Hematopoietic multipotent progenitor cell (in vitro differentiated cells): ENCODE measurements around the gene BRD9. TPM values are rescaled to one million over a fixed set of nuclear protein-coding genes. Genes with fewer than 3 reads are reported as not detected.

ENCODE experiments used
- DNase-seq, 3 donors: peaks; one replicate each; pipeline ENCODE4 v3.0.0-alpha.2; 2011 to 2015; ENCODE audit warnings: low read depth in 2 of 3, low spot score in 2 of 3
- total RNA-seq: library from RNA; depleted of rRNA; stranded (reverse); fragments of >200 nt; gene quantifications from one replicate; pipeline ENCODE4 v1.2.3, GENCODE V29; 2012

The BRD9 gene
- total RNA-seq, 1 donor = 34.2 TPM

DNA sequence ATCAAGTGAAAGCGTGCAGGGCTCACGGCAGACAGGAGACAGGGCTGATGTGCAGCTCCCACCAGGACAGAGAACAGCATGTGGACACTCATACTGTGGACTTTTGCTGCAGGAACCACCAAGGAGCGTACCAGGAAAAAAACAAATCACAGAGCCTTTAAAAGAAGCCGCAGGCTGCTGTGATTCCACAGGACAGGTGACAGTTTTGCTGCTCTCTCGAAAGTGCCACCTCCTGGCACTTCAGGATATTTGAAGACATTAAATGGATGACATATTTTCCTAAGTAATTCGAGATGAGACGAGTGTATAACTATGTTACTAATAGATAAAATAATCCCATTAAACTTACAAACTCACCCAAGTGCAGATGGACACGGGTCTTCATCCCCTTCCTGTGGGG, 71.1 kb downstream of the BRD9 start:
- DNase-seq = no peak

DNA sequence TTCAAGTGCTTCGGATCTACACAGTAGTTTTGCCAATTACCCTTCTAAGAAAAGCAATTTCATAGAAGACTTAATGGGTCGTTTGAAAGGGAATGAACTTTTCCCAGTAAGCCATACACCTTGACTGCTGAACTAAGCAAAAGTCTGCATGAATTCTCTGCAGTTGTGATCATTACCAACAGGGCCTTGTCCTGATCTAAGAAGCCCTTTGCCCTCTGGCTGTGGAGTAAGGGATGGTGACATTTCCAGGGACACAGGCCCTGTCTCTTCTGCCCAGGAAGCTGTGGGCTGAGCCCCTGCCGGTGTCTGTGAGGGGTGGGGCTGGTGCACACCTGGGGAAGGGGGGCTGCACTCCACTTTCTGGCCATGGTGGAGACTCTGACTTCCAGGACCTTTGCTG, 72.4 kb downstream of the BRD9 start:
- no peak for DNase-seq

DNA sequence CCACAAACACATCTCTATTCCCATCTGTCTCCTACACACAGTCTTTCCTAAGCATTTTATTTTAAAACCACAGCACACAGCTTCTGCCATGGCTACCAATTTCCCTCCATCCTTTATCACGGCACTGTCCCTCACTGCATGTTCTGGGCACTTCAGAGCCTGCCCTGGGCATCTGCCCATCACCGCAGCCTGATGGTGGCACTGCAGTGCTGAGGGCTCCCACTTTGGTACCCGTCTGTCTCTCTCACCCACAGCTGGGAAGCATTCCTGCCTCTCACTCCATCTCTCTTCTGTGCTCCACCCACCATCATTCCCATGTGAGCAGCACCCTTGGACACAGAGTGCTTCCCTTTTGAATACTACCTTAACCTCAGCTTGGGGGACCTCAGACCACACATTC, 73.5 kb downstream of the BRD9 start:
- DNase-seq = no peak

DNA sequence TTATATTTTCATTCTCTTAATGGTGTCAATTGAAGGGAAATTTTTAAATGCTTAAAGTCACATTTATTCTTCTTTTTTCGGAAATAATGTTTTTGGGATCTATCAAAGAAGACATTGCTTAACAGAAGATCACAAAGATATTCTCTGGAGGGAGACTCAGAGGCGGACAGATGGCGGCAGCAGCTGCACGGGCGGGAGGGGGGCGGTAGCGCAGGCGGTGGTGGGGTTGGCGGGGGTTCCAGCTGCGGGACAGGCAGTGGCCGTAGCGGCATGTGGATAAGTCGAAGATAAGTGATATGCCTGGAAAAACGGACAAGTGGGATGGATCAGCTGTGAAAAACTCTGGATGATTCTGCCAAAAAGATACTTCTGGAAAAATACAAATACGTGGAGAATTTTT, 76.4 kb downstream of the BRD9 start:
- no peak for DNase-seq

DNA sequence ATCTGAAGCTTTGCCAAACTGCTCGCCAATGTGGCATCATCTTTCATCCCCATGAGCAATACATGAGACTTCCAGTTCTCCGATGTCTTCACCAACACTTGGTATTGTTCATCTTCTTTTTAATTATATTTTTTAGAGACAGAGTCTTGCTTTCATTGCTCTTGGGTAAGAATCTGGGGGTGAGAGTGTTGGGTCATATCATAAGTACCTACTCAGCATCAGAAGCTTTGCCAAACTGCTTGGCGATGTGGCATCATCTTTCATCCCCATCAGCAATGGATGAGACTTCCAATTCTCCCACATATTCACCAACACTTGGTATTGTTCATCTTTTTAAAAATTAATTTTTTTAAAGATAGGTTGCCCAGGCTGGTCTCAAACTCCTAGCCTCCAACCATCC, 77.2 kb downstream of the BRD9 start:
- DNase-seq = no peak

Other genes starting within 250 kb of the BRD9 start
- gene TPPP, start 199.4 kb downstream of the BRD9 start, total RNA-seq = 12.9 TPM
- 1.6 TPM for gene ZDHHC11B, start 108.1 kb downstream of the BRD9 start, total RNA-seq
- 5.9 TPM for gene ZDHHC11, start 41.8 kb downstream of the BRD9 start, total RNA-seq
- gene TRIP13, start 83 bp upstream of the BRD9 start, total RNA-seq = 4.8 TPM
- gene NKD2, start 116.0 kb upstream of the BRD9 start, total RNA-seq = under 0.01 TPM
- 96.7 TPM for gene SLC12A7, start 219.3 kb upstream of the BRD9 start, total RNA-seq